ENCODE measurements around the gene OTUB2. TPM values are rescaled to one million over a fixed set of nuclear protein-coding genes. Genes with fewer than 3 reads are reported as not detected.
A peak's percentile ranks its signal among the peaks of the same experiment; 100 is the strongest.

OTUB2 gene
- total and polyA plus RNA-seq, 2 of the 8 experiments (the other 6 are each of a cell fraction or from before 2014, with no cell fraction given): 2.2 to 4.2 TPM

- Histone ChIP-seq H4K8ac (ENCODE audit: extremely low read depth, insufficient read depth, low read length) (no peak overlapping the region), H3K79me1 (ENCODE audit: low read depth, low read length) (peaks cover 3% of the 10 kb centered on the region), H4K5ac (ENCODE audit: insufficient read length, low read depth, low read length) (no peak overlapping the region), H3K14ac (ENCODE audit: insufficient read length) (no peak overlapping the region), H2BK15ac (ENCODE audit: low read length) (no peak overlapping the region), H2AFZ (ENCODE audit: low read length) (no peak overlapping the region), H3K4me3 (ENCODE audit: extremely low read depth in 1 of 4, insufficient read depth in 2 of 4, low read depth in 3 of 4, low read length in 4 of 4) (no peak overlapping the region), H3K36me3 (ENCODE audit: control insufficient read depth in 2 of 4, insufficient read depth in 4 of 4, low read length in 3 of 4) (no peaks in the 10 kb centered on the region), H2BK12ac (ENCODE audit: low read depth, low read length) (no peak overlapping the region), H3K23ac (ENCODE audit: insufficient read length) (no peak overlapping the region), H3K27me3 (replicated peaks in 1 of 4; ENCODE audit: control insufficient read depth in 3 of 4, extremely low read depth in 1 of 4, insufficient read depth in 3 of 4, low read length in 3 of 4) (peaks cover 0 to 3% (median 3%) of the 10 kb centered on the region in 4 experiments; a peak in 2 of 7 replicates), H3K23me2 (ENCODE audit: low read depth, low read length) (peaks cover 5% of the 10 kb centered on the region; the same call in 1 of the 2 replicates), H3K9ac (replicated peaks in 1 of 4; ENCODE audit: extremely low read depth in 1 of 4, low read depth in 3 of 4, low read length in 3 of 4) (no peak overlapping the region), H3K27ac (ENCODE audit: low read depth, low read length) (no peak overlapping the region), H2BK5ac (ENCODE audit: low read depth, low read length) (no peak overlapping the region), H4K20me1 (replicated peaks in 1 of 2; ENCODE audit: control insufficient read depth in 1 of 2, insufficient read depth in 2 of 2, low read length in 2 of 2) (no peaks in the 10 kb centered on the region), H3K56ac (replicated peaks; ENCODE audit: insufficient read length, low read depth, low read length) (no peak overlapping the region), H3K4me2 (ENCODE audit: insufficient read depth in 1 of 2, low read depth in 2 of 2, low read length in 2 of 2) (peak overlapping the region in 1 of 2 experiments; percentile 75; a peak in 1 of 4 replicates), H3K4me1 (replicated peaks in 1 of 4; ENCODE audit: control insufficient read depth in 3 of 4, insufficient read depth in 4 of 4, low read length in 3 of 4) (peaks cover 0 to 11% (median 5%) of the 10 kb centered on the region in 4 experiments; a peak in 4 of 7 replicates), H3K9me3 (ENCODE audit: insufficient read depth in 2 of 2, low read depth in 1 of 2, low read length in 1 of 2) (no peaks in the 10 kb centered on the region), H3K4ac (replicated peaks; ENCODE audit: insufficient read length, low read depth, low read length) (no peak overlapping the region), H3K18ac (ENCODE audit: extremely low read depth, low read length) (no peak overlapping the region), H4K91ac (replicated peaks; ENCODE audit: insufficient read length, low read length) (no peak overlapping the region), H3K79me2 (ENCODE audit: control insufficient read depth in 1 of 2, insufficient read depth in 2 of 2, low read length in 2 of 2) (no peaks in the 10 kb centered on the region), H2BK120ac (replicated peaks; ENCODE audit: low read depth, low read length) (no peak overlapping the region), H2BK20ac (ENCODE audit: low read length) (0 out of 2 replicates have a peak overlapping the region, but pooled peaks have one; percentile 48), H2AK5ac (ENCODE audit: low read depth, low read length) (no peak overlapping the region)
- no peak for FAIRE-seq
- no peak for DNase-seq (ENCODE audit: low read depth in 1 of 2, low spot score in 2 of 2)
- ChIA-PET CTCF (ENCODE audit: partially characterized antibody) (interaction anchor here (1.0 to 3.9 kb wide), 8 partner anchors 9 to 115 kb away, joined by 3 to 23 read pairs (median 4); partner anchors contain the start of gene CCDC197), POLR2A (ENCODE audit: partially characterized antibody) (interaction anchor here (1.4 kb wide), 1 partner anchor 9 kb away, joined by 4 read pairs; no protein-coding TSS in a partner anchor)
- WGBS, 2 experiments (ENCODE audit: extremely low coverage in 1 of 2, insufficient coverage in 1 of 2, insufficient read length in 1 of 2, insufficient replicate concordance in 2 of 2, low coverage in 1 of 2, low lambda C conversion rate in 2 of 2, missing lambda C conversion rate in 1 of 2): 86% methylated on average over 14 of the region's 14 CpGs; no CpG with 5 or more reads in 1 of the 2 experiments
- no peak for TF ChIP-seq EGR1 (IDR thresholded peaks at IDR 0.05; ENCODE audit: borderline replicate concordance, low read depth, low read length)
- TF ChIP-seq SP1 (IDR thresholded peaks at IDR 0.05; ENCODE audit: low read depth, low read length): no peak
Measured at GRCh38 chr14:94027566-94028449, 1.7 kb downstream of the OTUB2 start.

Measured in H1 (cell line).